Inferior parietal cortex (tissue), 1 donor: Measurements from ENCODE around the gene C2orf74.
"Not testable (repeated sequence)": the region's sequence is repeated elsewhere in the genome, so short reads cannot be mapped to it uniquely, and the experiment has no call there.

Experiments used
- DNase-seq: peaks from one replicate; pipeline ENCODE4 v3.0.0-alpha.2; 2016; ENCODE audit errors: extremely low spot score

C2orf74 gene

DNA sequence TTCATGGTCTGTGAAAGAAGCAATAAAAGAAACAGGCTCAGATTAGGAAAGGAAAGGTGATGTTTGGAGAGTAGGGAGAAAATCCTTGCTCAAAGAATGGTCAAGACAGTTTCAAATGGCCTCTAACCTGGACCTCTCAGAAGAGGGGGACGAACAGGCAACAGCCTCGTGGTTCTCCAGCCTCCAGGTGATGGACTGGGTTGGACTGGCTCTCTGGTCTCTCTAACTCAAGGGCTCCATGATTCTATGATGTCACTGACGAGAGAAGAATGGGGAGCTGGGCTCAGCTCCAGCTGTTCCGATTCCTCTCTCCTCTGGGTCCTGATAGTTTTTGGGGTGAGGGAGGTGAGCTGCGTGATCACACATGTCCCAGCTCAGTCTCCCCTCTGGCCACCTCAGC, at the start of gene C2orf74:
C2orf74 (plus strand) TSS at position 301 of the 400 bp plus-strand sequence. CDS start 327 bp downstream, outside the sequence.
- no peak for DNase-seq

DNA sequence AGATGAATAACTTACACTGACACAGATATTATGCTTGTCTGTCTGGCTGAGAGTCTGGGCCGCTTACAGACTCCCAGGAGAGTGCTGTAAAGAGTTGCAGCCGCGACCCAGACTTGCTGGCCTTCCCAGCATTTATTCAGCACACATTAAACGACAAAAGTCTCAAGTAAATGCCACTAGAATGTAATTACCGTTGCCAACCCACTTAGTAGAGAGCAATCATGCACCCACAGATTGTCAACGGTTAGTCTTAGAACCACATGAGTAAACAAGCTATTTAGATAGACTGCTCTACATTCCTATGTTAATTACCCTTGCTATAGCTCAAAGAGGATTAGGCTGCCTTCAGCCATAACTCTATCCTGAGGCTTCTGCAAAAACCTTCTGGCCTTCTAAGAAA, 47.8 kb upstream of the C2orf74 start:
- no peak for DNase-seq

DNA sequence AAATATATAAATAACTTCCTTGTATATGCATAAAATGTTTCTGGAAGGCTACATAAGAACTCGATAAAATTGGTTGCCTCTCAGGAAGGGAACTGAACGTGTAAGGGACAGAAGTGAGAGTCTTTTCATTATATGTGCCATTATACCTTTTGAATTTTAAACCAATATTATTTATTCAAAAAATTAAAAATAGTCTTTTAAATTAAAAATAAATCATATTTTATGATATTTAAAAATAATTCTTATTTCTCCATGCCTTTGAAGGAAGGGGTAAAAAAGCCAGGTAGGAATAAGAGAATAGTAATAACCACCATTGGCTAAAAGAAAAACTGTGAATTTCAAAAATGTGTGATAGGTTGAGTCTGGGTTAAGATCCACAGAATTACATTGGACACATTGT, 45.7 kb upstream of the C2orf74 start:
- no peak for DNase-seq

DNA sequence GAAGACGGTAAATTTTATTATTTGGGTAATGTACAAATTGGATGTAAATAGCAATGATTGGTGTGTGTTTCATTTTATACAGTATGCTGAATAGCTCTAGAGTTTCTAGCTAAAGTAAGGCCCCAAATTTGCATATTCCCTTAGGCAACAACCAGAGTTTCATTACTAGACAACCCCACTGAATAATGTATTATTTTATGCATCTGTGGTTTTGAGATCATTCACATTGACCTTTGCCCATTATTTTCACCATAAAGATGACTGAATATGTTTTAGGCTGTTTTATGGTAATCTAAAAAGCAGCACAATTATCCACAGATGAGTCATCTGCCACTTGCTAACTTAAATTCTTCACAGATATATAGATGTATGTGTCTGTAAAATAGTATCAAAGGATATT, 44.5 kb upstream of the C2orf74 start:
- DNase-seq: no peak

DNA sequence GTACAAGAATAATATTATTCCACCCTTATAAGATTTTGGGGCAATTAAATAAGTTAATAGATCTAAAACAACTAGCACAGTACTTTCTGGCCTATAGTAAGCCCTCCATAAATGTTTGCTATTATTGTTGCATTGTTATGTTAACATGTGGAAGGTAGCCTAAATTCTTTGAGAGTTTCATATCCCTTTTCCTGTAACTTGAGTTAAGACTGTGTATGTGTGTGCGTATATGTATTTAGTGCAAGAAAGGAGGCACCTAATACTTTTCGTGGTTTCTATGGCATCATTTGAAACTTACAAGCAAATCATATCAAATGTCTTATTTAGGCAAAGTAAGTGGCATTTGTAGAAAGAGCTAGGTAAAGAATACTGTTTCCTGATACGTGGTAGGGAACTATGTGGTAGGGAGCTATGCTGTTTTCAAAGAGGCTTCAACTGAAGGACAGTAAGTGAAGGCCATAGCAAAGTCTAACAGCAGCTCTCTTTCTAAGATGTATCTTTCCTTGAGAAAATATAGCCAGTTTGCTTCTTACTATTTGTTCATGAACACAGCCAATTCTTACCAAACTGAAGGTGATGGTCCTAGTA, 36.8 kb upstream of the C2orf74 start:
- no peak for DNase-seq

DNA sequence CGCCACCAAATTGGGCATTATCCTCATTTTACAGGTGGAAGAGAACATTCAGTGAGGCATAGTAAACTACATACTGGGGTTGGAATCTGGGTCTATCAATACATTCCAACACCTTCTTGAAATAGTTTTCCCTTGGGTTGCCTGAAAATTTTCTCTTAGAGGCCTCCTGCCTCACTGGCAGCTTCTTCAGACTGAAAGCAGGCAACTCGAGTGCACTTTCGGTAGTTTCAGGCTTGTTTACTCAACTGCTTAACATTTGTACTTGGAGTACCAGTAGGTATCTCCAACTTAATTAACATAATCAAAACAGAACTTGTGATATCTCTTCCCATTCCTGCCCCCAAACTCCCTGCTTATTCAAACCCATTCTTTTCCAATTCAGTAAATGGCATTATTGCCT, 36.2 kb upstream of the C2orf74 start:
- DNase-seq: no peak

DNA sequence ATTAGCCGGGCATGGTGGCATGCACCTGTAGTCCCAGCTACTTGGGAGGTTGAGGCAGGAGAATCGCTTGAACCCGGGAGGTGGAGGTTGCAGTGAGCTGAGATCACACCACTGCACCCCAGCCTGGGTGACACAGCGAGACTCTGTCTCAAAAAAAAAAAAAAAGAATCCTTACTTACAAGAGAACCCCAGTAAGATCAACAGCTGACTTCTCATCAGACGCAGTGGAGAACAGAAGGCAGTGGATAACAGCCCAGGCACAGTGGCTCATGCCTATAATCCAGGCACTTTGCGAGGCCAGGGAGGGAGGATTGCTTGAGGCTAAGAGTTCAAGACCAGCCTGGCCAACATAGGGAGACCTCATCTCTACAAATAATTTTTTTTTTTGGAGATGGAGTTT, 33.9 kb upstream of the C2orf74 start:
- DNase-seq: not testable (repeated sequence)

DNA sequence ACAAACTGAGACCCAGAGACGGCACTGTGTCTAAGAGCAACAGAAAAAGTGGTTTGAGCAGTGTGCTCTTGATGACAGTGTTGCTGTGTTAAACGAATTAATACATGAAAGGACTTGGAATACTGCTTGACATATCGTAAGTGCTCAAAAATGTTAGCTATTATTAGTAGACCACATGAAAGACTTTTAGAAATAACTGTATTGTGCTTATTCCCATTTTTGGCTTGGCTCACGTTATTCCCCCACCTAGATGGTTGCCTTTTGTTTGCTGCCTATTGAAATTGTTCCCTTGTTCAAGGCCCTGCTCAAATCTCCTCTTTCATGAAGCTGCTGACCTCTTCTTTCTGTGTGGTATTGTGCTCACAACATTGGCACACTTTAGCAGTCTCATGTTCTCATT, 27.8 kb upstream of the C2orf74 start:
- DNase-seq: no peak

DNA sequence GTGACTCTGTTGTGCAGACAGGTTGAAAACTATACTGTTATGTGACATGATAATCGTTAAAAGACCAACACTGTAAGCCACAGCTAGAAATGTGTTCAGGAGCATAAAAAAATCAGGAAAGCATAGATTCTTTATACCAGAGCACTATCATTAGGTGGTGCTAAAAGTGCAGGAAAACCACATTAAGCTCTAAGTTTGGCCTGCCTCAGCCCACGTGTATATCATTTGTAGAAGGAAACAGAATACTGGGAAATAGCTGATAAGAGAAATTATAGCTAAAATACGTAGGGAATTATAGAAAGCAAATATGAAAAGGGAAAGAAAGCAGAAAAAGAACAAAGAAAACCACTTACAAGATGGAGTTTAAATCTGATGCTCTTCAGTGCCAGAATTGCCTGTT, 26.5 kb upstream of the C2orf74 start:
- peak; percentile 58 for DNase-seq

DNA sequence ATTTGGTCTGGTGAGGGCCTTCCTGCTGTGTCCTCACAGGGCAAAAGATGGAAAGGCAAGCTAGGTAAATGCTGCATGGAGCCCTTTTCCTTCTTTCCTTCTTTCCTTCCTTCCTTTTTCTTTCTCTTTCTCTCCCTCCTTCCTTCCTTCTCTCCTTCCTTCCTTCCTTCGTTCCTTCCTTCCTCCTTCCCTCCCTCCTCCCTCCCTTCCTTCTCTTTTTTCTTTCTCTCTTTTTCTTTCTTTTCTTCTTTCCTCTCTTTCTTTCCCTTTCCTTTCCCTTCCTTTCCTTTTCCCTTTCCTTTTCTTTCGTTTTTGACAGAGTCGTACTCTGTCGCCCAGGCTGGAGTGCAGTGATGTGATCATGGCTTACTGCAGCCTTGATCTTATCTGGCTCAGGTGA, 23.1 kb upstream of the C2orf74 start:
- no peak for DNase-seq

DNA sequence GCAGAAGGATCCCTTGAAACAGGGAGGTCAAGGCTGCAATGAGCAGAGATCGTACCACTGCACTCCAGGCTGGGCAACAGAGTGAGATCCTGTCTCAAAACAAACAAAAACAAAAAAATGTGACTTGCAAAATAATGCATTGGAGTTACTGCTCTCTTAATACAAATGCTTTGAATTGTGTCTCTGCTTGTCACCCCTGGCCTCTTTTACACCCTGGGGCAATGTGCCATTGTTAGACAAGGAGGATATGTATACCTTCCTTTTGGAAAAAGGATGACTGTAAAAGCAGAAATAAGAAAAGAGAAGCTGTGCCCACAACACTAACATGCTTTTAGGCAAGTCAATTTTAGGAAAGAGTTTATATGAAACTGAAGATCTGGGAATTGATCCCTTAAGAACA, 20.8 kb upstream of the C2orf74 start:
- DNase-seq: no peak

DNA sequence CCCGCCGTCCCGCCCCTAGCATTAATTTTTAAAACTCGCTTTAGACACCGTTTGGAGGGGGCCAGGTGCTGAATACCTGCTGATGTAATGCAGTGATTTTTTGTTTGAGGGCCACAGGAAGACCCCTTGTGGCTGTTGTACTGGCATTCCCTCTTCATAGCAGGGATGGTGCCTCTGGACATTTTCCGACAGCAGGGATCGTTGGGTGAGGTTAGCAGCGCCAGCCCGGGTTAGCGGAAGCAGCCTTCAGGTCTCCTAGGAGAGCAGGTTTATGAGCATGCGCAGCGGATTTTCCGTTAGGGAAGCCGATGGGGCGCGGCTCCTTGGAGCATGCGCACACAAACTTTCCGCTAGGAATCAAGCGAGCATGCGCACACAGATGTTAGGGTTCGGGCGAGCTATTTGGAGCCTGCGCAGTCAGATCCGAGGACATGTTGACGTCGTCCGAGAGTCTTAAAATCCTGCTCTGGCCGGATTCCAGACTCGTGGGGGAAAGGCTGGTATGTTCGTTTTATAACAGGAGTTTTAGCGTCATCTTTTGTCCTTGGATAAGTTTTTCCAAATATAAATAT, 17.2 kb upstream of the C2orf74 start:
- DNase-seq: peak; percentile 97

DNA sequence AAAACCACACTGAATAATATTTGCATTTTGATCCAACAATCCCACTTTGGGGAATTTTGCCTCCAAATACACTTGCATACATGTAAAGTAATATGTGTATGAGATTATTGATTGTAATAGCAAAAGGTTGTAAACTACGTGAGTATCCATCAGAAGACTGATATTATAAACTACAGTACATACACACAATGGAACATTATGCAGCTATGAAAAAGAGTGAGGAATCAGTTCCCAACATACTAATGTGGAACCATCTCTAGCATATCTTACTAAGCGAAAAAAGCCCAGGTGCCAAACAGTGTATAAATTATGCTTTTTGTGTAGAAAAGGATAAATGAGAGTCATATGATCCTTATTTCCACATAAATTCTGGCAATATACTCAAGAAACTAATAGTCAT, 16.0 kb upstream of the C2orf74 start:
- no peak for DNase-seq

DNA sequence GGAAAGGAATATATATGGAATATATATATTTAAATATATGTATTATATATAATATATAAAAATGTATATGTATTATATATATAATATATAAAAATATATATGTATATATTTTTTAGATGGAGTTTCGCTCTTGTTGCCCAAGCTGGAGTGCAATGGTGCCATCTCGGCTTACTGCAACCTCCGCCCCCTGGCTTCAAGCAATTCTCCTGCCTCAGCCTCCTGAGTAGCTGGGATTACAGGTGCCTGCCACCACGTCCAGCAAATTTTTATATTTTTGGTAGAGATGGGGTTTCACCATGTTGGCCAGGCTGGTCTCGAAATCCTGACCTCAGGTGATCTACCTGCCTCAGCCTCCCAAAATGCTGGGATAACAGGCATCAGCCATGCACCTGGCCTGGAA, 13.9 kb upstream of the C2orf74 start:
- not testable (repeated sequence) for DNase-seq

DNA sequence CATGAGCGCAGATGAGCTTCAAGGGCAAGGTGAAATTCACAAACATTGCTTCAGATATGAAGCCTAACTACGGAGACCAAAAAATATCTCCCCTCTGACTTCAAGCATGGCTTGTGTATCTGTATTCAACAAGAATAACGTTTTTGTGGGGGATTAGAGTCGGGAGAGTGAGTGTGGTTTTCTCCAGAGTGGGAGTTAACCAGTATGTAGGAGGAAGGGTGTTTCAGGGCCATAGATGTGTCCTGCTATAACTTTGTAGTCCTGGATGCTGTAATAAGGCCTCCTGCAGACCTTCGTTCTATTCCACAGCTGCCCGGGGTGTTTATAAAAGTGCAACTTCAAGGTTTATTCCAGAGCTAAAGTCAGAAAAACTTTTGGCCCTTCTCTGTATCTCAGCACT, 12.9 kb upstream of the C2orf74 start:
- no peak for DNase-seq

DNA sequence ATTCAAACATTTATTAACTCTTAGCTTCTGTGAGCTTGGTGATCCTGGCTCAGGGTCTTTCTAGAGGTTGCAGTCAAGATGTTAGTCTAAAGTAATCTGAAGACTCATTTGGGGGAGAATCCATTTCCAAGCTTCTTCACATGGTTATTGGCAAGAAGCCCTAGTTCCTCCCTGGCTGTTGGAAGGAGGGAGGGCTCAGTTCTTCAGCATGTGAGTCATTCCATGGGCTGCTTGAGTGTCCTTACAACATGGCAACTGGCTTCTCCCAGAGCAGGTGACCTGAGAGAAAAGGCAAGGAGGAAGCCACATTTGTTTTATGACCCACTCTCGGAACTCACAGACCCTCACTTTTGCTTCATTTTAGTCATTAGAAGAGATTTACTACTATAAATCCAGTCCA, 10.6 kb upstream of the C2orf74 start:
- no peak for DNase-seq

DNA sequence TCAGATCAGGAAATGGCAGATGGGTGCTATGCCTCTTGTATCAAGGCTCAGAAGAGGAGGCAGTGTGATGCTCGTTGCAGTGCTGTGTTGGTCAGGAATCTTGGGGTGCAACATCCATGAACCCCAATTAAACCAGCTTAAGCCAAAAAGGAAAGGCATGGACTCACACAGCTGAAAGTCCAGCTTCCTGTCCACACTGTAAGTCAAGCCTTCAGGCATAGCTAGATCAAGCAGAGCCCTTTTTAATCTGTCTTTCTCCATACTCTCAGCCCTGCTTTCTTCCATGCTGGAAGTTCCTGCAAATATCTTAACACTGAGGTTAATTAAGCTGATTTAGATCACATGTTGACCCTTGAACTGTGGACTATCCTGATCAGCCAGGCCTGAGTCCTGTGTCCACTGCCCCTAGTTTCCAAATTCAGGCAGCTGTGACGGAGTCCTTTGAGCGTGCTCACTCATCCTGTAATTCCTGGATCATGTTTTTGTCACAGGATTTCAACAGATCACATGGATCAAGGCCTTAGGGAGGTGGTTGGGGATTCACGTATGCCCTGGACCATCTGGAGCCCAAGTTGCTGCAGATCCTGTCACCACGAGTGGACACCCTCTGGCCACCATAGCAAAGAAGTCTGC, 4.5 kb upstream of the C2orf74 start:
- no peak for DNase-seq

DNA sequence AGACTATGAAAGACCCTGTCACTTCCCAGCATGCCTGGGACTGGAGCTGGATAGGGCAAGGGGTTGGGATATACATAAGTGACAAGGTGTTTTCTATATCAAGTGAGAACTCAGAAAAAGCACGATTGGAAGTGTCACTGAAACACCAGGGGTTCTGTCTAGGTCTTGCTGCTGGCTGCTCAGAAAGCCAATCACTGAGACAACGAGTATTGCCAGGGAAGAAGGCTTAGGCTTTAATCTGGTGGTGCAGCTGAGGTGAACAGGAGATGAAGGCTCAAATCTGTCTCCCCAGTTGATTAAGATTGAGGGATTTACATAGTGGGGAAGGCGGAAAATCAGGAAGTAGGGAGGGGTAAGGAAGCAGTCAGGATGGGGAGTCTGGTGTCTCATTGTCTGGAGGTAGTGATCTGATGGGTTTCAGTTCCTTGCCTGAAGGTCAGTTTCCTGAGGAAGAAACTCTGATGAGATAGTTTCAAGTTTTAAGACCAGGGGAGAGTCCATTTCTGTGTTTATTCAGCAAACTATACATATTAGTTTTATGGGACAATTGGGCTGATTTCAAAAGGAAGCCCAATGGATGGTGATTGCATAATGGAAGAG, 3.5 kb upstream of the C2orf74 start:
- no peak for DNase-seq

DNA sequence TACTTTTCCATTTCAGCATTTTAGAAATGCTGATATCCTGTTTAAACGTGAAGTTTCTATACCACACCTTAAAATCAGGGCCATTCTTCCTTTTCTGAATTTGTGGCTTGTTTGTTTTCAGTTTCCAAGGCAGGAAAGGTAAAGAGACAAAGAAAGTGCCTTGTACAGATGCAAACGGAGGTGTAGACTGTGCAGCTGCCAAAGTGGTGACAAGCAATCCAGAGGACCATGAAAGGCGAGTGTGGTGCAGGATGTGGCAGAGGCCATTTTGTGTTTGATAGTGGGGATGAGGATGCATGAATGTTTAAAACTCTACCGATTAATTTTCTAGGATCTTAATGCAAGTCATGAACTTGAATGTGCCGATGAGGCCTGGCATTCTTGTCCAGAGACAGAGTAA, 733 bp downstream of the C2orf74 start:
- no peak for DNase-seq

DNA sequence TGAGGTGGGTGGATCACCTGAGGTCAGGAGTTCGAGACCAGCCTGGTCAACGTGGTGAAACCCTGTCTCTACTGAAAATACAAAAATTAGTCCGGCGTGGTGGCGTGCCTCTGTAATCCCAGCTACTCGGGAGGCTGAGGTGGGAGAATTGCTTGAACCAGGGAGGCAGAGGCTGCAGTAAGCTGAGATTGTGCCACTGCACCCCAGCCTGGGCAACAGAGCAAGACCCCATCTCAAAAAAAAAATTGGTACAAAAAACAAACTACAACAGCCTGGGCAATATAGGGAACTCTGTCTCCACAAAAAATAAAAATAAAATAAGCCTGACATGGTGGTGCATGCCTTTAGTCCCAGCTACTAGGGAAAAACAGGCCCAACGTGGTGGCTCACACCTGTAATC, 3.1 kb downstream of the C2orf74 start:
- not testable (repeated sequence) for DNase-seq

DNA sequence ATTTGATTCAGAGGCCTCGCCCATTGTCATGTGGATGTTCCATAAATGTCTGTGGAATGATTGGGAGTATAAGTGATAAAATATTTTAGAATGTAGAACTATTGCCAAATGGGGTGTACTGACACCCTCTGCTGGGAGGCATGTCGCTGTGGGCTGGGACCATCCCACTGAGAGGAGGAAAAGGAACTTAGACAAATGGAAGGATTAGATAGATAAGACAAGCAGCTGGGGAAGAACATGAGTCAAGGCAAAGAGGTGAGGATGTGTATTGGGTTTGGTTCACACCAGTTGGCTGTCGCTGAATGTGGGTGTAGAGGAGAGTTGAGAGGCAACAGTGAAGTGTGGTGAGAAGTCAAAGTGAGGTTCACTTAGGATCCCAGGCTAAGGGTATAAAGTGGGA, 4.0 kb downstream of the C2orf74 start:
- no peak for DNase-seq

DNA sequence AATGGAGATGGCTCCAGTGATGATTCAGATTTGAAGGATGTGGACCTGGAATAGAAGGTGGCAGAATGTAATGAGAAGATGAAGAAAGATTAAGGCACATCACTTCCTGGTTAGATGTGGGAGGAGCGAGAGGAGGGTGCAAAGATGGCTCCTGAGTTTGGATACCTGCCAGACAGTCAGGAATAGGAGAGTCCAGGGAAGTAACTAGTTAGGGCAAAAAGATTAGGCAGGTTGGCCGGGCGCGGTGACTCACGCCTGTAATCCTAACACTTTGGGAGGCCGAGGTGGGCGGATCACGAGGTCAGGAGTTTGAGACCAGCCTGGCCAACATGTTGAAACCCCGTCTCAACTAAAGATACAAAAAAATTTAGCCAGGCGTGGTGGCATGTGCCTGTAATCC, 5.6 kb downstream of the C2orf74 start:
- no peak for DNase-seq

DNA sequence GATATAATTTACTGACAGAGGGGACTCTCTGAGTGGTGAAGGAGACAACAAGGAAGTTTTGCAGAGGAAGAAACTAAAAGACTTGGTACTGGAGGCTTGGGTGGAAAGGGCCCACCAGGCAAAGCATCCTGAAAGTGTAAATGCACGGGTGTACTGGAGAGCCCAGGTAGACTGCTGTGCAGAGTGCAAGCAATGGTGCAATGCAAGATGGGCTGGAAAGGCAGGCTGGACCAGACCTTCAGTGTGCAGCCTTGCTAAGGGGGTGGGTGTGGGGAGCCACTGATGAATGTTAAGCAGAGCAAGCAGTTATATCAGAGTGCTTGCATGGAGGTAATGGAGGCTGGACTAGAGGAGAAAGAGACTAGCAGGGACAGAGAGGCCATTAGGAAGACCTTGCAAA, 10.7 kb downstream of the C2orf74 start:
- DNase-seq: no peak
